Articular chondrocyte of knee joint (primary cell): ENCODE results near the gene SEMA6D. TPM values are rescaled to one million over a fixed set of nuclear protein-coding genes. Genes with fewer than 3 reads are reported as not detected.

Source experiments
- total RNA-seq: library from RNA; depleted of rRNA; stranded (reverse); fragments of >200 nt; gene quantifications from 2 replicates; pipeline ENCODE4 v1.2.3, GENCODE V29; 2012

The SEMA6D gene, protein sequence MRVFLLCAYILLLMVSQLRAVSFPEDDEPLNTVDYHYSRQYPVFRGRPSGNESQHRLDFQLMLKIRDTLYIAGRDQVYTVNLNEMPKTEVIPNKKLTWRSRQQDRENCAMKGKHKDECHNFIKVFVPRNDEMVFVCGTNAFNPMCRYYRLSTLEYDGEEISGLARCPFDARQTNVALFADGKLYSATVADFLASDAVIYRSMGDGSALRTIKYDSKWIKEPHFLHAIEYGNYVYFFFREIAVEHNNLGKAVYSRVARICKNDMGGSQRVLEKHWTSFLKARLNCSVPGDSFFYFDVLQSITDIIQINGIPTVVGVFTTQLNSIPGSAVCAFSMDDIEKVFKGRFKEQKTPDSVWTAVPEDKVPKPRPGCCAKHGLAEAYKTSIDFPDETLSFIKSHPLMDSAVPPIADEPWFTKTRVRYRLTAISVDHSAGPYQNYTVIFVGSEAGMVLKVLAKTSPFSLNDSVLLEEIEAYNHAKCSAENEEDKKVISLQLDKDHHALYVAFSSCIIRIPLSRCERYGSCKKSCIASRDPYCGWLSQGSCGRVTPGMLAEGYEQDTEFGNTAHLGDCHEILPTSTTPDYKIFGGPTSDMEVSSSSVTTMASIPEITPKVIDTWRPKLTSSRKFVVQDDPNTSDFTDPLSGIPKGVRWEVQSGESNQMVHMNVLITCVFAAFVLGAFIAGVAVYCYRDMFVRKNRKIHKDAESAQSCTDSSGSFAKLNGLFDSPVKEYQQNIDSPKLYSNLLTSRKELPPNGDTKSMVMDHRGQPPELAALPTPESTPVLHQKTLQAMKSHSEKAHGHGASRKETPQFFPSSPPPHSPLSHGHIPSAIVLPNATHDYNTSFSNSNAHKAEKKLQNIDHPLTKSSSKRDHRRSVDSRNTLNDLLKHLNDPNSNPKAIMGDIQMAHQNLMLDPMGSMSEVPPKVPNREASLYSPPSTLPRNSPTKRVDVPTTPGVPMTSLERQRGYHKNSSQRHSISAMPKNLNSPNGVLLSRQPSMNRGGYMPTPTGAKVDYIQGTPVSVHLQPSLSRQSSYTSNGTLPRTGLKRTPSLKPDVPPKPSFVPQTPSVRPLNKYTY
- total RNA-seq = 10.5 and 11.1 TPM in 2 replicates

GRCh38 chr15:47717036-47717612 is at the start of gene SEMA6D:
Gene SEMA6D (plus strand): TSS chr15:47717505. CDS start chr15:47759799, 42,294 bp downstream.

